PC-9 (cell line): ENCODE data around the gene ODF2. TPM values are rescaled to one million over a fixed set of nuclear protein-coding genes. Genes with fewer than 3 reads are reported as not detected.
A peak's percentile ranks its signal among the peaks of the same experiment; 100 is the strongest.

Experiments used
- BruUV-seq: library from RNA; stranded (reverse); fragments of 400-500 nt; replicated peaks from 2 replicates; lab custom pipeline; 2021; lab: Mats Ljungman, UMichigan
- CTCF ChIA-PET: fragments of 300-600 bp; sonication (Branson Sonifier 250); formaldehyde crosslinking; loops from one replicate; lab custom pipeline; 2022; ENCODE audit warnings: antibody characterized with exemption; lab: Charles Lee
- POLR2A ChIA-PET: fragments of 300-600 bp; sonication (Branson Sonifier 250); formaldehyde crosslinking; loops from one replicate; lab custom pipeline; 2022; ENCODE audit warnings: antibody characterized with exemption; ENCODE audit not compliant: unreplicated experiment; lab: Charles Lee
- DNase-seq, 2 experiments: peaks; one replicate each; pipeline versions ENCODE4 v3.0.0 to v3.0.0-alpha.2; 2015 to 2022; ENCODE audit warnings: mixed read lengths in 1 of 2
- H2AFZ ChIP-seq: fragments of 200-600 bp; sonication (generic); 2 replicates; pipeline ENCODE4 v1.8.1; 2017; ENCODE audit warnings: antibody characterized with exemption
- H3F3A ChIP-seq: fragments of 200-600 bp; sonication (generic); 2 replicates; pipeline ENCODE4 v1.8.1; 2017; ENCODE audit warnings: antibody characterized with exemption, mild to moderate bottlenecking, low read depth; ENCODE audit not compliant: insufficient read depth
- H3K27ac ChIP-seq: fragments of 200-600 bp; sonication (generic); 2 replicates; pipeline ENCODE4 v1.6.1; 2016; ENCODE audit warnings: mixed run types
- H3K27me3 ChIP-seq: fragments of 200-600 bp; sonication (generic); 2 replicates; pipeline ENCODE4 v1.6.1; 2016; ENCODE audit warnings: low read depth, mixed run types; ENCODE audit not compliant: insufficient read depth
- H3K36me3 ChIP-seq: fragments of 200-600 bp; sonication (generic); 2 replicates; pipeline ENCODE4 v1.6.1; 2016; ENCODE audit warnings: low read depth, mixed run types
- H3K4me1 ChIP-seq: fragments of 200-600 bp; sonication (generic); replicated peaks from 2 replicates; pipeline ENCODE4 v1.6.1; 2016; ENCODE audit warnings: mixed run types; ENCODE audit not compliant: insufficient read depth
- H3K4me2 ChIP-seq: fragments of 200-600 bp; sonication (generic); 2 replicates; pipeline ENCODE4 v1.6.1; 2017; ENCODE audit warnings: mixed run types
- H3K4me3 ChIP-seq: fragments of 200-600 bp; sonication (generic); 2 replicates; pipeline ENCODE4 v1.6.1; 2016; ENCODE audit warnings: mixed run types
- H3K79me2 ChIP-seq: fragments of 200-600 bp; sonication (generic); 2 replicates; pipeline ENCODE4 v1.6.1; 2017; ENCODE audit warnings: low read depth, mixed run types
- H3K9me2 ChIP-seq: fragments of 200-600 bp; sonication (generic); 2 replicates; pipeline ENCODE4 v1.8.1; 2017; ENCODE audit warnings: mild to moderate bottlenecking; ENCODE audit not compliant: insufficient read depth
- H3K9me3 ChIP-seq: fragments of 200-600 bp; sonication (generic); 2 replicates; pipeline ENCODE4 v1.8.1; 2016; ENCODE audit warnings: low read depth; ENCODE audit not compliant: insufficient read depth
- H4K20me1 ChIP-seq: fragments of 200-600 bp; sonication (generic); 2 replicates; pipeline ENCODE4 v1.8.1; 2017; ENCODE audit not compliant: insufficient read depth
- CTCF ChIP-seq: fragments of 200-600 bp; sonication (generic); conservative IDR thresholded peaks from 2 replicates; pipeline ENCODE4 v1.6.1; 2017; ENCODE audit warnings: mixed run types, antibody characterized with exemption, mild to moderate bottlenecking, moderate library complexity
- EZH2 ChIP-seq: fragments of 200-600 bp; sonication (generic); IDR thresholded peaks from 2 replicates; pipeline ENCODE4 v1.8.0; 2017; ENCODE audit warnings: antibody characterized with exemption, low read depth
- intact Hi-C: fragments of 100-400 bp; cut with micrococcal nuclease; formaldehyde crosslinking; loops from one replicate; pipeline ENCODE4 v1.10.0; 2022; ENCODE audit not compliant: unreplicated experiment
- total RNA-seq: library from RNA; stranded (reverse); gene quantifications from 2 replicates; pipeline ENCODE4 v1.2.3, GENCODE V29; 2021

Gene ODF2
- total RNA-seq, 1 experiment from 2014 or later = 58.2 TPM

GRCh38 chr9:128415281-128415680 lies 40.5 kb upstream of the ODF2 start:
- Histone ChIP-seq H3K4me3 (no peak overlapping the region), H2AFZ (no peak overlapping the region), H3K4me1 (peaks cover 15% of the 10 kb centered on the region), H3K9me3 (no peaks in the 10 kb centered on the region), H3F3A (peaks cover 5% of the 10 kb centered on the region), H3K4me2 (peak overlapping the region; percentile 67; the same call in 1 of the 2 replicates), H3K36me3 (no peaks in the 10 kb centered on the region), H3K79me2 (no peaks in the 10 kb centered on the region), H3K9me2 (no peaks in the 10 kb centered on the region), H3K27me3 (no peaks in the 10 kb centered on the region), H4K20me1 (no peaks in the 10 kb centered on the region), H3K27ac (no peak overlapping the region)
- TF ChIP-seq EZH2 (no peak), CTCF (no peak)
- ChIA-PET CTCF (no interaction called here), POLR2A (interaction anchor here (0.6 to 0.7 kb wide), 4 partner anchors 60 to 333 kb away, joined by 6 to 25 read pairs (median 10); partner anchors contain the start of genes GOLGA2 and SWI5)
- no peak for DNase-seq
- TSS peak; percentile 70 for BruUV-seq
- intact Hi-C loops = no loop called here

GRCh38 chr9:128416014-128416413 lies 39.8 kb upstream of the ODF2 start:
- no peaks in the 10 kb centered on the region for H3K9me3 ChIP-seq
- TF ChIP-seq CTCF (no peak), EZH2 (no peak)
- no peaks in the 10 kb centered on the region for H4K20me1 ChIP-seq
- intact Hi-C loops = no loop called here
- 0 out of 2 replicates have a peak overlapping the region, but pooled peaks have one; percentile 14 for H3K27ac ChIP-seq
- H3K9me2 ChIP-seq = no peaks in the 10 kb centered on the region
- BruUV-seq = no TSS peak
- ChIA-PET CTCF (no interaction called here), POLR2A (interaction anchor here (0.6 to 0.7 kb wide), 4 partner anchors 60 to 334 kb away, joined by 6 to 25 read pairs (median 10); partner anchors contain the start of genes GOLGA2 and SWI5)
- no peaks in the 10 kb centered on the region for H3K27me3 ChIP-seq
- H3K4me2 ChIP-seq = peak overlapping the region; percentile 67
- H2AFZ ChIP-seq = no peak overlapping the region
- peak overlapping the region; percentile 19; the same call in 1 of the 2 replicates for H3K4me3 ChIP-seq
- H3K4me1 ChIP-seq = peaks cover 15% of the 10 kb centered on the region
- H3F3A ChIP-seq = peaks cover 5% of the 10 kb centered on the region
- H3K36me3 ChIP-seq = no peaks in the 10 kb centered on the region
- peak; percentile 75 to 80 for DNase-seq
- H3K79me2 ChIP-seq = no peaks in the 10 kb centered on the region

- POLR2A ChIA-PET = no interaction called here
- Histone ChIP-seq H3K9me2 (no peaks in the 10 kb centered on the region), H3K4me2 (peak overlapping the region; percentile 67), H4K20me1 (no peaks in the 10 kb centered on the region), H2AFZ (no peak overlapping the region), H3F3A (peaks cover 5% of the 10 kb centered on the region), H3K27ac (no peak overlapping the region), H3K79me2 (no peaks in the 10 kb centered on the region), H3K4me3 (no peak overlapping the region), H3K36me3 (no peaks in the 10 kb centered on the region), H3K4me1 (peaks cover 15% of the 10 kb centered on the region), H3K27me3 (no peaks in the 10 kb centered on the region), H3K9me3 (no peaks in the 10 kb centered on the region)
- no peak for TF ChIP-seq CTCF
- TF ChIP-seq EZH2 = no peak
- CTCF ChIA-PET = no interaction called here
- no peak for DNase-seq
- intact Hi-C loops = no loop called here
- BruUV-seq = no TSS peak
Observed at GRCh38 chr9:128416432-128417019, 39.3 kb upstream of the ODF2 start.
